Measurements from ENCODE around the gene TEC.
A peak's percentile ranks its signal among the peaks of the same experiment; 100 is the strongest.
"Not testable (repeated sequence)": the region's sequence is repeated elsewhere in the genome, so short reads cannot be mapped to it uniquely, and the experiment has no call there.

The TEC gene

GRCh38 chr4:48237996-48238645 lies 31.5 kb downstream of the TEC start:
- DNase-seq, result peak; percentile 50

GRCh38 chr4:48235050-48235449 lies 34.6 kb downstream of the TEC start:
- no peak for DNase-seq

- no peak for DNase-seq
Observed at GRCh38 chr4:48234575-48234974, 35.1 kb downstream of the TEC start.

GRCh38 chr4:48228949-48229348 lies 40.7 kb downstream of the TEC start:
- DNase-seq, result peak; percentile 63

- peak; percentile 61 for DNase-seq
Observed at GRCh38 chr4:48227662-48228061, 42.0 kb downstream of the TEC start.

- no peak for DNase-seq
Observed at GRCh38 chr4:48226199-48226598, 43.4 kb downstream of the TEC start.

GRCh38 chr4:48225368-48226141 lies 44.1 kb downstream of the TEC start:
- DNase-seq, result no peak

GRCh38 chr4:48224606-48225005 lies 45.0 kb downstream of the TEC start:
- no peak for DNase-seq

GRCh38 chr4:48223633-48224295 lies 45.9 kb downstream of the TEC start:
- no peak for DNase-seq

GRCh38 chr4:48222491-48222890 lies 47.1 kb downstream of the TEC start:
- no peak for DNase-seq

- DNase-seq, result not testable (repeated sequence)
Observed at GRCh38 chr4:48219430-48219829, 50.2 kb downstream of the TEC start.

- DNase-seq, result no peak
Observed at GRCh38 chr4:48216563-48216962, 53.1 kb downstream of the TEC start.

- no peak for DNase-seq
Observed at GRCh38 chr4:48215977-48216376, 53.7 kb downstream of the TEC start.

GRCh38 chr4:48212165-48212564 lies 57.5 kb downstream of the TEC start:
- peak; percentile 89 for DNase-seq

- no peak for DNase-seq
Observed at GRCh38 chr4:48210966-48211328, 58.7 kb downstream of the TEC start.

- DNase-seq, result no peak
Observed at GRCh38 chr4:48205626-48206025, 64.0 kb downstream of the TEC start.

- no peak for DNase-seq
Observed at GRCh38 chr4:48205107-48205506, 64.5 kb downstream of the TEC start.

- peak; percentile 98 for DNase-seq
Observed at GRCh38 chr4:48203819-48204218, 65.8 kb downstream of the TEC start.

- DNase-seq, result peak; percentile 92
Observed at GRCh38 chr4:48197643-48198237, 71.9 kb downstream of the TEC start.

- DNase-seq, result no peak
Observed at GRCh38 chr4:48196758-48197504, 72.7 kb downstream of the TEC start.

GRCh38 chr4:48195853-48196252 lies 73.8 kb downstream of the TEC start:
- no peak for DNase-seq

- DNase-seq, result no peak
Observed at GRCh38 chr4:48195374-48195773, 74.3 kb downstream of the TEC start.

GRCh38 chr4:48194971-48195370 lies 74.7 kb downstream of the TEC start:
- no peak for DNase-seq
